OCI-LY7 (cell line): ENCODE results near the gene NPC2.

Source experiments
- CTCF ChIP-seq: fragments of 200-600 bp; sonication (generic); conservative IDR thresholded peaks from 2 replicates; pipeline ENCODE4 v1.5.1; 2014; ENCODE audit warnings: mild to moderate bottlenecking, antibody characterized with exemption, low read length, moderate library complexity, mixed read lengths
- EZH2phosphoT487 ChIP-seq: fragments of 200-600 bp; sonication (generic); IDR thresholded peaks from 2 replicates; pipeline ENCODE4 v1.6.1; 2018; ENCODE audit warnings: low read depth, borderline replicate concordance, mild to moderate bottlenecking, mixed run types, antibody characterized with exemption, low read length, moderate library complexity, mixed read lengths

- no peak for TF ChIP-seq CTCF
- no peak for TF ChIP-seq EZH2phosphoT487
Measured at GRCh38 chr14:74510959-74511409, 17.9 kb upstream of the NPC2 start.
